CD4-positive, alpha-beta T cell (primary cell): ENCODE data around the gene WDFY4. TPM values are rescaled to one million over a fixed set of nuclear protein-coding genes. Genes with fewer than 3 reads are reported as not detected.

Experiments
- ATAC-seq: fragments of 200-7000 bp; cut with Tn5 transposase; one replicate; pipeline ENCODE4 v1.10.0; 2022; ENCODE audit warnings: mild to moderate bottlenecking; ENCODE audit not compliant: poor library complexity
- CTCF ChIA-PET: fragments of 350-600 bp; sonication (Branson Sonifier 250); formaldehyde crosslinking; loops from one replicate; lab custom pipeline; 2021; ENCODE audit warnings: antibody characterized with exemption, inconsistent platforms; lab: Charles Lee
- POLR2A ChIA-PET: fragments of 350-600 bp; sonication (Branson Sonifier 250); formaldehyde crosslinking; loops from one replicate; lab custom pipeline; 2021; ENCODE audit warnings: antibody characterized with exemption, inconsistent platforms; lab: Charles Lee
- DNase-seq, 14 experiments: peaks; one replicate each; pipeline ENCODE4 v3.0.0-alpha.2; 2013 to 2020; ENCODE audit warnings: mixed read lengths in 2 of 14
- H3K27ac ChIP-seq, 2 donors: one replicate each; pipeline versions ENCODE4 v1.5.1 to v1.7.0; 2013; ENCODE audit warnings: low read length in 2 of 2, low read depth in 1 of 2, mild to moderate bottlenecking in 1 of 2
- H3K27me3 ChIP-seq, 2 experiments: 1 replicate in 1 of 2; 2 replicates in 1 of 2; pipeline versions ENCODE4 v1.6.1 to v1.7.0; 2013; ENCODE audit warnings: low read length in 2 of 2, control low read depth in 1 of 2, mild to moderate bottlenecking in 1 of 2, moderate library complexity in 1 of 2; ENCODE audit not compliant: insufficient read depth in 2 of 2, control insufficient read depth in 1 of 2
- H3K36me3 ChIP-seq: one replicate; pipeline ENCODE4 v1.6.1; 2013; ENCODE audit warnings: low read length, control low read depth; ENCODE audit not compliant: insufficient read depth
- H3K4me1 ChIP-seq: one replicate; pipeline ENCODE4 v1.6.1; 2013; ENCODE audit warnings: low read length, control low read depth; ENCODE audit not compliant: insufficient read depth
- H3K4me3 ChIP-seq: one replicate; pipeline ENCODE4 v1.5.1; 2013; ENCODE audit warnings: mild to moderate bottlenecking, low read length, moderate library complexity
- H3K9me3 ChIP-seq, 2 experiments: 1 replicate in 1 of 2; 2 replicates in 1 of 2; pipeline versions ENCODE4 v1.6.1 to v1.7.0; 2013; ENCODE audit warnings: low read length in 2 of 2, mild to moderate bottlenecking in 2 of 2, control low read depth in 1 of 2, moderate library complexity in 1 of 2; ENCODE audit not compliant: control insufficient read depth in 1 of 2, insufficient read depth in 1 of 2
- H3K27ac Mint-ChIP-seq: one replicate; pipeline ENCODE4 v1.8.0; 2020; ENCODE audit warnings: mixed read lengths
- H3K27me3 Mint-ChIP-seq: one replicate; pipeline ENCODE4 v1.8.0; 2021; ENCODE audit warnings: mixed read lengths
- H3K36me3 Mint-ChIP-seq: one replicate; pipeline ENCODE4 v1.8.0; 2021; ENCODE audit warnings: low read depth, mixed read lengths
- H3K4me1 Mint-ChIP-seq: one replicate; pipeline ENCODE4 v1.8.0; 2021; ENCODE audit warnings: low read depth, mixed read lengths
- H3K4me3 Mint-ChIP-seq: one replicate; pipeline ENCODE4 v1.8.0; 2020; ENCODE audit warnings: mild to moderate bottlenecking, mixed read lengths
- H3K9me3 Mint-ChIP-seq: one replicate; pipeline ENCODE4 v1.8.0; 2020; ENCODE audit warnings: mixed read lengths
- intact Hi-C, 2 experiments: fragments of 100-400 bp; cut with DNase I in 1 of 2; cut with micrococcal nuclease in 1 of 2; formaldehyde crosslinking; loops; one replicate each; pipeline versions ENCODE4 v1.15.1 to v1.9.0; 2023 to 2025; cut with DNase I, micrococcal nuclease
- total RNA-seq, 174 experiments: library from RNA in 2 of 174; stranded (reverse) in 2 of 174; gene quantifications; one replicate each; pipeline ENCODE4 v1.2.3 and lab custom pipeline; 2021 to 2026
- TF ChIP-seq, protein P1 (sequence below): fragments of 200-600 bp; IDR thresholded peaks from one replicate; pipeline ENCODE4 v1.8.0; 2022; ENCODE audit warnings: antibody characterized with exemption, mild to moderate bottlenecking

Gene WDFY4
- total RNA-seq, 2 experiments from 2014 or later: 1.3 to 2.5 TPM

DNA sequence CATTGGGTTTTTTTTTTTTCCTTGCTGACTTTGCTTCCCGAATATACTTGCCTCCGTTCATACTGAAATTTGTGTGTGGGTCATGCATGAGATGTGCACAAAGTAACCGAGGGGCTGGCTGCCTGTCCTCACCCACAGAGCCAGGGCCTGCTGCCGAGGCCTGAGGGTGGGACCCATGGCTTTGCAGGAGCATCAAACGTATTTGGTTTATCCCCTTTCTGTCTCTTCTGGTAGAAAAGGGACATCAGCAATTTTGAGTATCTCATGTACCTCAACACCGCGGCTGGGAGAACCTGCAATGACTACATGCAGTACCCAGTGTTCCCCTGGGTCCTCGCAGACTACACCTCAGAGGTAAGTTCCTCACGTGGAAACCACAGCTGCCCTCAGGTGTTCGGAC, 258.4 kb downstream of the WDFY4 start:
- no peak for ATAC-seq
- no peak overlapping the region for H3K27ac Mint-ChIP-seq
- TF ChIP-seq, protein P1, sequence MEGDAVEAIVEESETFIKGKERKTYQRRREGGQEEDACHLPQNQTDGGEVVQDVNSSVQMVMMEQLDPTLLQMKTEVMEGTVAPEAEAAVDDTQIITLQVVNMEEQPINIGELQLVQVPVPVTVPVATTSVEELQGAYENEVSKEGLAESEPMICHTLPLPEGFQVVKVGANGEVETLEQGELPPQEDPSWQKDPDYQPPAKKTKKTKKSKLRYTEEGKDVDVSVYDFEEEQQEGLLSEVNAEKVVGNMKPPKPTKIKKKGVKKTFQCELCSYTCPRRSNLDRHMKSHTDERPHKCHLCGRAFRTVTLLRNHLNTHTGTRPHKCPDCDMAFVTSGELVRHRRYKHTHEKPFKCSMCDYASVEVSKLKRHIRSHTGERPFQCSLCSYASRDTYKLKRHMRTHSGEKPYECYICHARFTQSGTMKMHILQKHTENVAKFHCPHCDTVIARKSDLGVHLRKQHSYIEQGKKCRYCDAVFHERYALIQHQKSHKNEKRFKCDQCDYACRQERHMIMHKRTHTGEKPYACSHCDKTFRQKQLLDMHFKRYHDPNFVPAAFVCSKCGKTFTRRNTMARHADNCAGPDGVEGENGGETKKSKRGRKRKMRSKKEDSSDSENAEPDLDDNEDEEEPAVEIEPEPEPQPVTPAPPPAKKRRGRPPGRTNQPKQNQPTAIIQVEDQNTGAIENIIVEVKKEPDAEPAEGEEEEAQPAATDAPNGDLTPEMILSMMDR: no peak
- no peaks in the 10 kb centered on the region for H3K27me3 Mint-ChIP-seq
- intact Hi-C loops: no loop called here
- H3K9me3 Mint-ChIP-seq: no peaks in the 10 kb centered on the region
- no peak for DNase-seq
- Histone ChIP-seq H3K4me1 (no peaks in the 10 kb centered on the region), H3K27ac (no peak overlapping the region), H3K36me3 (no peaks in the 10 kb centered on the region), H3K27me3 (no peaks in the 10 kb centered on the region), H3K9me3 (no peaks in the 10 kb centered on the region), H3K4me3 (no peak overlapping the region)
- H3K4me1 Mint-ChIP-seq: no peaks in the 10 kb centered on the region
- no peak overlapping the region for H3K4me3 Mint-ChIP-seq
- CTCF ChIA-PET: no interaction called here
- no peaks in the 10 kb centered on the region for H3K36me3 Mint-ChIP-seq
- POLR2A ChIA-PET: no interaction called here

DNA sequence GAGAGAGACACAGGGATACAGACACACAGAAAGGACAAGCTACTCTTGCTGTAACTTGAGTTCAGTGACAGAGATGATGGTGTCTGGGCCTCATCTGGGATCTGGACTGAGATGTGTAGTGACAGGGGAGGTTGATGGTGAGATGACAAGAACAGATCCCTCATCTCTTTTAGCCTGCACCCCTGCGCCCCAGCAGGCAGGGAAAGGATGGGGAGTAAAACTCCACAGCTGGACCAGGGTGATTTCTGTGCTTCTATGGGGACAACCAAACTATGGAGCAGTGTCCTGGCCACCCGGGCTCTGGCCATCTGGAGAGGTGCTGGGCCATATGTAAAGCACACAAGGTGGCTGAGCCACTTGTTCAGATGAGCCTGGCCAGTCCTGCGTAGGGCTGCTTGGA, 259.5 kb downstream of the WDFY4 start:
- ChIA-PET CTCF (no interaction called here), POLR2A (no interaction called here)
- Mint-ChIP-seq H3K4me3 (no peak overlapping the region), H3K27ac (no peak overlapping the region), H3K4me1 (no peaks in the 10 kb centered on the region), H3K9me3 (no peaks in the 10 kb centered on the region), H3K27me3 (no peaks in the 10 kb centered on the region), H3K36me3 (no peaks in the 10 kb centered on the region)
- no peak overlapping the region for H3K4me3 ChIP-seq
- intact Hi-C loops: no loop called here
- TF ChIP-seq, protein P1: no peak
- no peaks in the 10 kb centered on the region for H3K4me1 ChIP-seq
- DNase-seq: no peak
- H3K27me3 ChIP-seq: no peaks in the 10 kb centered on the region
- H3K9me3 ChIP-seq: no peaks in the 10 kb centered on the region
- H3K27ac ChIP-seq: no peak overlapping the region
- H3K36me3 ChIP-seq: no peaks in the 10 kb centered on the region
- ATAC-seq: no peak

DNA sequence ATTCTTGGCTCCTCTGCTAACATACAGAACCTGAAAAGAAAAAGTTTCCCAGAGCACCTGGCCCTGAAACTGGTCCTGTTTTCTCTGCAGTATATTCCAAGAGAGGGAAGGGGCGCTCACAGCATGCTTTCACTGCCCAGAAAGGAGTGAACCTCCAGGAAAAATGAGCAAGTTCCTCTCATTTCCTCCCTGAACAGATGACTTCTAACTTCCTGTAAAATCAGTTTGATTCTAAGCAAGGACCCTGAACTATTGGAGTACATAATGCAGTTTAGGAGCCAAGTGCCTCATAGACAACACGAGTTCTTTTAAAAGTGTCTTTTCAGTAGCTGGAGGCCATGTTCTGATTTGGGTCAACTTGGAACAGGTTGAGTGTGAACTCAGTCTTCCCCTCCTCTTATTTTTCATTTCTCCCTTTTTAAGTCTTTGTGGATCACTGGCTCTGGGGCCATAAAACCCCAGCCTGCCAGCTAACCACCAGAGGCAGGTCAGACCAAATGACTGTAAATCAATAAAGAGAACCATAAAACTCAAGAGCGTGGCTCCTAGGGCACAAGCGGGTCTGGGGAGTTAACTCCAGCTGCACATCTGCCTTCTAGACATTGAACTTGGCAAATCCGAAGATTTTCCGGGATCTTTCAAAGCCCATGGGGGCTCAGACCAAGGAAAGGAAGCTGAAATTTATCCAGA, 260.9 kb downstream of the WDFY4 start:
- Histone ChIP-seq H3K36me3 (no peaks in the 10 kb centered on the region), H3K27ac (no peak overlapping the region), H3K4me1 (no peaks in the 10 kb centered on the region), H3K27me3 (no peaks in the 10 kb centered on the region), H3K9me3 (no peaks in the 10 kb centered on the region), H3K4me3 (no peak overlapping the region)
- CTCF ChIA-PET: no interaction called here
- Mint-ChIP-seq H3K36me3 (no peaks in the 10 kb centered on the region), H3K4me1 (no peaks in the 10 kb centered on the region), H3K4me3 (no peak overlapping the region), H3K27ac (no peak overlapping the region), H3K9me3 (no peaks in the 10 kb centered on the region), H3K27me3 (no peaks in the 10 kb centered on the region)
- no peak for DNase-seq
- TF ChIP-seq, protein P1: no peak
- ATAC-seq: no peak
- POLR2A ChIA-PET: no interaction called here
- intact Hi-C loops: no loop called here
